Panc1 (cell line): ENCODE measurements around the gene ITGAL.

ENCODE experiments used
- POLR2AphosphoS5 ChIP-seq: IDR thresholded peaks from 2 replicates; pipeline ENCODE4 v1.6.1; 2012; ENCODE audit warnings: mild to moderate bottlenecking, low read depth, low read length, moderate library complexity
- SIN3A ChIP-seq: IDR thresholded peaks from 2 replicates; pipeline ENCODE4 v1.6.1; 2012; ENCODE audit warnings: low read depth, mild to moderate bottlenecking, low read length, moderate library complexity, borderline replicate concordance; ENCODE audit not compliant: insufficient read depth
- TCF7L2 ChIP-seq: IDR thresholded peaks from 2 replicates; pipeline ENCODE4 v1.6.1; 2011; ENCODE audit warnings: mild to moderate bottlenecking, low read depth, low read length, inconsistent platforms
- TF ChIP-seq, protein P1 (sequence below): fragments of 450-650 bp; IDR thresholded peaks from 2 replicates; pipeline ENCODE4 v1.5.1; 2017; ENCODE audit warnings: mild to moderate bottlenecking
- TF ChIP-seq, protein P2 (sequence below), 2 experiments: IDR thresholded peaks; 2 replicates each; pipeline ENCODE4 v1.6.1; 2011 to 2012; ENCODE audit warnings: low read depth in 2 of 2, control low read depth in 1 of 2, low read length in 1 of 2, mild to moderate bottlenecking in 1 of 2, moderate library complexity in 1 of 2; ENCODE audit not compliant: insufficient read depth in 1 of 2

DNA sequence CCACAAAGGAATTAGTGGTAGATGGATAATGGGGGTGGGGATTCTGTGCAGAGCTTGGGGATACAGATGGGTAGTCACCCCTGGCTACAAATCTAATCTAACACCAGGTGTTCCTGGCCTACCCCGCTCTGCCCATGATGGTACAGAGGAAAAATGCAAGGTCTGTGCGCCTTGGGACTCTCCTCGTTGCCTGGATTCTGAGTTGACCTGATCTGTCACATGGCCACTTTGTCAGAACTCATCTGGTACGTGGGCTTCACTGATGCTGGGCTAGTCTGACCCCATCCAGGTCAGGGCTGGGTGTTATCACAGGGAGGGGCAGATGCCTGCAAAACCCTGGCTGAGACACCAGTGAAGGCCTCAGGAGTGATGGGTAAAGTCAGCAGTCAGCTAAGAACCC lies 80.4 kb downstream of the ITGAL start:
- TF ChIP-seq, protein P1, sequence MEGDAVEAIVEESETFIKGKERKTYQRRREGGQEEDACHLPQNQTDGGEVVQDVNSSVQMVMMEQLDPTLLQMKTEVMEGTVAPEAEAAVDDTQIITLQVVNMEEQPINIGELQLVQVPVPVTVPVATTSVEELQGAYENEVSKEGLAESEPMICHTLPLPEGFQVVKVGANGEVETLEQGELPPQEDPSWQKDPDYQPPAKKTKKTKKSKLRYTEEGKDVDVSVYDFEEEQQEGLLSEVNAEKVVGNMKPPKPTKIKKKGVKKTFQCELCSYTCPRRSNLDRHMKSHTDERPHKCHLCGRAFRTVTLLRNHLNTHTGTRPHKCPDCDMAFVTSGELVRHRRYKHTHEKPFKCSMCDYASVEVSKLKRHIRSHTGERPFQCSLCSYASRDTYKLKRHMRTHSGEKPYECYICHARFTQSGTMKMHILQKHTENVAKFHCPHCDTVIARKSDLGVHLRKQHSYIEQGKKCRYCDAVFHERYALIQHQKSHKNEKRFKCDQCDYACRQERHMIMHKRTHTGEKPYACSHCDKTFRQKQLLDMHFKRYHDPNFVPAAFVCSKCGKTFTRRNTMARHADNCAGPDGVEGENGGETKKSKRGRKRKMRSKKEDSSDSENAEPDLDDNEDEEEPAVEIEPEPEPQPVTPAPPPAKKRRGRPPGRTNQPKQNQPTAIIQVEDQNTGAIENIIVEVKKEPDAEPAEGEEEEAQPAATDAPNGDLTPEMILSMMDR = no peak
- no peak for TF ChIP-seq POLR2AphosphoS5
- TF ChIP-seq, protein P2, sequence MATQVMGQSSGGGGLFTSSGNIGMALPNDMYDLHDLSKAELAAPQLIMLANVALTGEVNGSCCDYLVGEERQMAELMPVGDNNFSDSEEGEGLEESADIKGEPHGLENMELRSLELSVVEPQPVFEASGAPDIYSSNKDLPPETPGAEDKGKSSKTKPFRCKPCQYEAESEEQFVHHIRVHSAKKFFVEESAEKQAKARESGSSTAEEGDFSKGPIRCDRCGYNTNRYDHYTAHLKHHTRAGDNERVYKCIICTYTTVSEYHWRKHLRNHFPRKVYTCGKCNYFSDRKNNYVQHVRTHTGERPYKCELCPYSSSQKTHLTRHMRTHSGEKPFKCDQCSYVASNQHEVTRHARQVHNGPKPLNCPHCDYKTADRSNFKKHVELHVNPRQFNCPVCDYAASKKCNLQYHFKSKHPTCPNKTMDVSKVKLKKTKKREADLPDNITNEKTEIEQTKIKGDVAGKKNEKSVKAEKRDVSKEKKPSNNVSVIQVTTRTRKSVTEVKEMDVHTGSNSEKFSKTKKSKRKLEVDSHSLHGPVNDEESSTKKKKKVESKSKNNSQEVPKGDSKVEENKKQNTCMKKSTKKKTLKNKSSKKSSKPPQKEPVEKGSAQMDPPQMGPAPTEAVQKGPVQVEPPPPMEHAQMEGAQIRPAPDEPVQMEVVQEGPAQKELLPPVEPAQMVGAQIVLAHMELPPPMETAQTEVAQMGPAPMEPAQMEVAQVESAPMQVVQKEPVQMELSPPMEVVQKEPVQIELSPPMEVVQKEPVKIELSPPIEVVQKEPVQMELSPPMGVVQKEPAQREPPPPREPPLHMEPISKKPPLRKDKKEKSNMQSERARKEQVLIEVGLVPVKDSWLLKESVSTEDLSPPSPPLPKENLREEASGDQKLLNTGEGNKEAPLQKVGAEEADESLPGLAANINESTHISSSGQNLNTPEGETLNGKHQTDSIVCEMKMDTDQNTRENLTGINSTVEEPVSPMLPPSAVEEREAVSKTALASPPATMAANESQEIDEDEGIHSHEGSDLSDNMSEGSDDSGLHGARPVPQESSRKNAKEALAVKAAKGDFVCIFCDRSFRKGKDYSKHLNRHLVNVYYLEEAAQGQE (IDR thresholded peaks at IDR 0.05; ENCODE audit: insufficient read depth in 1 of 2, low read depth in 2 of 2, low read length in 1 of 2) = no peak
- no peak for TF ChIP-seq SIN3A
- TF ChIP-seq TCF7L2 = no peak
